GM23248 (cell line): Measurements from ENCODE around the gene VWA5B2.

ENCODE experiments used
- EZH2 ChIP-seq: fragments of 200-600 bp; sonication (generic); IDR thresholded peaks from 2 replicates; pipeline ENCODE4 v1.6.1; 2018; ENCODE audit warnings: antibody characterized with exemption, mild to moderate bottlenecking; ENCODE audit not compliant: insufficient read depth, poor library complexity, severe bottlenecking
- EZH2phosphoT487 ChIP-seq: fragments of 200-600 bp; sonication (generic); IDR thresholded peaks from 2 replicates; pipeline ENCODE4 v1.6.1; 2018; ENCODE audit warnings: antibody characterized with exemption, moderate library complexity, mild to moderate bottlenecking, low read depth; ENCODE audit not compliant: insufficient read depth

DNA sequence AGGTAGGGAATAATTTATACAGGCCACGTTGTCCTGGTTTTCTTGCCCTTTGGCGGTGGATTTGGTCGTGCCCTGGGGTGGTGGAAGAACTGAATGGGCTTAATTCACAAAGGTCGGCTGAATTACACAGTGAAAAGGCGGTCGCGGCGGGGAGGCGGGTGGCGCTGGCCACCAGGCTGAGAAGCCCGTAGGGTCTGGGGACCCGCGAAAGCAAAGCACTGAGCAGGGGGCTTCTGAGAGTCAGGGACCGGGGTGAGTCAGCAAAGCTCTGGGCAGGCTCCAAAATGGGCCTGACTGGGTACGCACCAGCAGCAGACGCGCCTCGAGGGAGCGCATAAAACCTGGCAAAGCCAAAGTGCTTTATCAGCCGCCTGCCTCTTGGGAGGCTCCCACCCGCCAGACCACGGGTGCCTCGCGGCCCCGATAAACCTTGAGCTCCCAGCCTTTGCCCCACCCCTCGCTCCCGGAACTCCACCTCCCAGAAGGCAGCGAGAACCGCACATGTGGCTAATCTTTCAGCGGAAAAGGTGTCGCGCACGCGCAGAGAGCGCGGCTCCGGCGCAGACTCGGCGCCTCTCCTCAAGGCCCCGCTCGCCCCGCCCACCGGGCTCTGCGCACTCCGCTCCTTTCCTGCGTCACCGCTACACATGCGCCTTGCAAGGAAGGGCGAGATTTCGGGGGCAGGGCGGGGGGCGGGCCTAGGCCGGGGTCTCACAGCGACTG lies 43.8 kb upstream of the VWA5B2 start:
- no peak for TF ChIP-seq EZH2
- no peak for TF ChIP-seq EZH2phosphoT487
